Transverse colon (tissue), 4 donors: ENCODE measurements around the gene CCHCR1.

Source experiments
- POLR2AphosphoS5 ChIP-seq, 3 donors: sonication (generic); formaldehyde crosslinking; IDR thresholded peaks; one replicate each; pipeline ENCODE4 v1.6.1; 2016; ENCODE audit warnings: antibody characterized with exemption in 3 of 3
- TF ChIP-seq, protein P1 (sequence below), 5 experiments: fragments of 200-600 bp in 3 of 5; fragments of 450-650 bp in 2 of 5; sonication (generic) in 3 of 5; IDR thresholded peaks; 1 replicate in 2 of 5; 2 replicates in 3 of 5; pipeline ENCODE4 v1.5.1; 2016 to 2017; ENCODE audit warnings: antibody characterized with exemption in 5 of 5, inconsistent platforms in 3 of 5, mild to moderate bottlenecking in 2 of 5, moderate library complexity in 1 of 5

DNA sequence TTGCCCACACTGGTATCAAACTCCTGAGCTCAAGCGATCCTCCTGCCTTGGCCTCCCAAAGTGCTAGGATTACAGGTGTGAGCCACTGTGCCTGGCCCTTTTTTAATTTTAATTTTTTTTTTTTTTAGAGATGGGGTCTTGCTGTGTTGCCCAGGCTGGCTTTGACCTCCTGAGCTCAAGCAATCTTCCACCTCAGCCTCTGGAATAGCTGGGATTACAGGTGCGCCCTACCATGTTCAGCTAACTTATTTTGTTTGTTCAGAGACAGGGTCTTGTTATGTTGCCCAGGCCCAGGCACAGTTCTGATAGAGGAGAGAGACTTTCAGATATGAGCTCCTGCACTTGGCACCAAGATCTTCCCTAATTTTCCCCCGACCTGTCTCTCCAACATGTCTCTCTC lies 26.9 kb downstream of the CCHCR1 start:
- TF ChIP-seq POLR2AphosphoS5 (IDR thresholded peaks at IDR 0.05), result no peak
- TF ChIP-seq, protein P1, sequence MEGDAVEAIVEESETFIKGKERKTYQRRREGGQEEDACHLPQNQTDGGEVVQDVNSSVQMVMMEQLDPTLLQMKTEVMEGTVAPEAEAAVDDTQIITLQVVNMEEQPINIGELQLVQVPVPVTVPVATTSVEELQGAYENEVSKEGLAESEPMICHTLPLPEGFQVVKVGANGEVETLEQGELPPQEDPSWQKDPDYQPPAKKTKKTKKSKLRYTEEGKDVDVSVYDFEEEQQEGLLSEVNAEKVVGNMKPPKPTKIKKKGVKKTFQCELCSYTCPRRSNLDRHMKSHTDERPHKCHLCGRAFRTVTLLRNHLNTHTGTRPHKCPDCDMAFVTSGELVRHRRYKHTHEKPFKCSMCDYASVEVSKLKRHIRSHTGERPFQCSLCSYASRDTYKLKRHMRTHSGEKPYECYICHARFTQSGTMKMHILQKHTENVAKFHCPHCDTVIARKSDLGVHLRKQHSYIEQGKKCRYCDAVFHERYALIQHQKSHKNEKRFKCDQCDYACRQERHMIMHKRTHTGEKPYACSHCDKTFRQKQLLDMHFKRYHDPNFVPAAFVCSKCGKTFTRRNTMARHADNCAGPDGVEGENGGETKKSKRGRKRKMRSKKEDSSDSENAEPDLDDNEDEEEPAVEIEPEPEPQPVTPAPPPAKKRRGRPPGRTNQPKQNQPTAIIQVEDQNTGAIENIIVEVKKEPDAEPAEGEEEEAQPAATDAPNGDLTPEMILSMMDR (IDR thresholded peaks at IDR 0.05), result no peak
